Measurements from ENCODE around the gene CARF. TPM values are rescaled to one million over a fixed set of nuclear protein-coding genes. Genes with fewer than 3 reads are reported as not detected.

The CARF gene
- total RNA-seq, 1 experiment from 2014 or later, result 4.2 TPM

DNA sequence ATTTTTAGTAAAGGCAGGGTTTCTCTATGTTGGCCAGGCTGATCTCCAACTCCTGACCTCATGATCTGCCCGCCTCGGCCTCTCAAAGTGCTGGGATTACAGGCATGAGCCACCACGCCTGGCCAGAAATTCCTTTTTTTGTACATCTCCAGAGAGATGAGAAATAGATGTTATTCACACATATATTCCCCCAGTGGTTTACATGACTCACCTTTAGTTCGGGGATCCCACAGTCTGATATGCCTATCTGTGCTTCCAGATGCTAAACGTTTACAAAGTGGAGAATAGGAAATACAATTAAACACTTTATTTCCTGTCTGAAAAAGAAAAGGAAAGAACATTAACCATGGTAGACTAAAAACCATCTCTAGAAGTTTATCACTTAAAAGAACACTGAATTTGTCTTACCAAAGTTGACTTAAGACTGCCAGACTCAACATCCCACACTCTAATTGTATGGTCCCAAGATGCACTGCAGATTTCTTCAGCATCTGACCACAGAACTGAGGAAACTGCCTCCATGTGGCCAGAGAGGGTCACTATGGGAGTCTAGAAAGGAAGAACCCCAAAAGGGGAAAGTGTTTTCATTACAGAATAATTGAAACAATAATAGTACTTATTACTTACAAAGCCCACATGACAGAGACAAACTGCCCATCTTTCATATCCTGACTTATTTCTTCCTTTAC lies 27.9 kb upstream of the CARF start:
- Histone ChIP-seq H3K4ac (ENCODE audit: low read depth, low read length) (no peak overlapping the region), H3K79me1 (ENCODE audit: insufficient read depth, low read depth, low read length, poor library complexity, severe bottlenecking) (no peaks in the 10 kb centered on the region), H2BK12ac (ENCODE audit: insufficient read length, low read depth, low read length) (no peak overlapping the region), H3K27ac (ENCODE audit: insufficient read length, low read depth, low read length) (no peak overlapping the region), H3K23ac (ENCODE audit: insufficient read length, low read depth, low read length) (no peak overlapping the region), H3K23me2 (ENCODE audit: insufficient read length, low read depth, low read length, poor library complexity, severe bottlenecking) (peaks cover 2% of the 10 kb centered on the region), H2BK20ac (ENCODE audit: low read depth, low read length, poor library complexity, severe bottlenecking) (no peak overlapping the region), H3K56ac (ENCODE audit: insufficient read length, low read depth, low read length) (no peak overlapping the region), H3T11ph (ENCODE audit: low read length) (no peak overlapping the region), H3K79me2 (ENCODE audit: insufficient read depth, low read length) (no peaks in the 10 kb centered on the region), H2AK5ac (ENCODE audit: insufficient read length, low read length) (no peak overlapping the region), H3K27me3 (ENCODE audit: insufficient read depth, low read length) (no peaks in the 10 kb centered on the region), H3K4me1 (ENCODE audit: insufficient read depth, low read length) (no peaks in the 10 kb centered on the region), H3K4me2 (ENCODE audit: insufficient read depth, insufficient read length, low read length) (no peak overlapping the region), H3K14ac (ENCODE audit: insufficient read depth, low read length) (no peak overlapping the region), H3K18ac (ENCODE audit: insufficient read length, low read depth, low read length) (no peak overlapping the region), H4K20me1 (ENCODE audit: control insufficient read depth, insufficient read depth, insufficient read length) (no peaks in the 10 kb centered on the region), H2AFZ (ENCODE audit: low read length) (no peak overlapping the region), H3K9me3 (ENCODE audit: control insufficient read depth, low read depth, low read length) (no peaks in the 10 kb centered on the region), H4K5ac (ENCODE audit: insufficient read length, low read depth, low read length) (no peak overlapping the region), H4K8ac (replicated peaks; ENCODE audit: insufficient read length, low read depth, low read length) (no peak overlapping the region), H3K9ac (ENCODE audit: extremely low read depth, insufficient read length, low read length) (no peak overlapping the region), H2BK5ac (ENCODE audit: insufficient read length, low read length) (no peak overlapping the region), H2BK15ac (ENCODE audit: low read depth, low read length) (no peak overlapping the region), H4K91ac (ENCODE audit: insufficient read length, low read depth, low read length) (no peak overlapping the region), H2BK120ac (ENCODE audit: low read depth, low read length, poor library complexity, severe bottlenecking) (no peak overlapping the region)
- Mint-ChIP-seq H3K9me3 (no peaks in the 10 kb centered on the region), H3K27me3 (ENCODE audit: low read depth) (no peaks in the 10 kb centered on the region), H3K36me3 (ENCODE audit: insufficient read depth in 1 of 3, low read depth in 3 of 3) (peaks cover 46 to 82% (median 65%) of the 10 kb centered on the region in 3 experiments), H3K4me1 (no peaks in the 10 kb centered on the region), H3K27ac (no peak overlapping the region), H3K4me3 (no peak overlapping the region)
- no peak for DNase-seq
- TF ChIP-seq, protein P1, sequence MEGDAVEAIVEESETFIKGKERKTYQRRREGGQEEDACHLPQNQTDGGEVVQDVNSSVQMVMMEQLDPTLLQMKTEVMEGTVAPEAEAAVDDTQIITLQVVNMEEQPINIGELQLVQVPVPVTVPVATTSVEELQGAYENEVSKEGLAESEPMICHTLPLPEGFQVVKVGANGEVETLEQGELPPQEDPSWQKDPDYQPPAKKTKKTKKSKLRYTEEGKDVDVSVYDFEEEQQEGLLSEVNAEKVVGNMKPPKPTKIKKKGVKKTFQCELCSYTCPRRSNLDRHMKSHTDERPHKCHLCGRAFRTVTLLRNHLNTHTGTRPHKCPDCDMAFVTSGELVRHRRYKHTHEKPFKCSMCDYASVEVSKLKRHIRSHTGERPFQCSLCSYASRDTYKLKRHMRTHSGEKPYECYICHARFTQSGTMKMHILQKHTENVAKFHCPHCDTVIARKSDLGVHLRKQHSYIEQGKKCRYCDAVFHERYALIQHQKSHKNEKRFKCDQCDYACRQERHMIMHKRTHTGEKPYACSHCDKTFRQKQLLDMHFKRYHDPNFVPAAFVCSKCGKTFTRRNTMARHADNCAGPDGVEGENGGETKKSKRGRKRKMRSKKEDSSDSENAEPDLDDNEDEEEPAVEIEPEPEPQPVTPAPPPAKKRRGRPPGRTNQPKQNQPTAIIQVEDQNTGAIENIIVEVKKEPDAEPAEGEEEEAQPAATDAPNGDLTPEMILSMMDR (conservative IDR thresholded peaks at IDR 0.05), result no peak; the same call in 2 of the 3 replicates
- WGBS (ENCODE audit: extremely low coverage, insufficient read length, low lambda C conversion rate), result no CpG with 5 or more reads among the region's 5 CpGs
